ENCODE data around the gene SUPT6H.
A peak's percentile ranks its signal among the peaks of the same experiment; 100 is the strongest.
"Not testable (repeated sequence)": the region's sequence is repeated elsewhere in the genome, so short reads cannot be mapped to it uniquely, and the experiment has no call there.

The SUPT6H gene

DNA sequence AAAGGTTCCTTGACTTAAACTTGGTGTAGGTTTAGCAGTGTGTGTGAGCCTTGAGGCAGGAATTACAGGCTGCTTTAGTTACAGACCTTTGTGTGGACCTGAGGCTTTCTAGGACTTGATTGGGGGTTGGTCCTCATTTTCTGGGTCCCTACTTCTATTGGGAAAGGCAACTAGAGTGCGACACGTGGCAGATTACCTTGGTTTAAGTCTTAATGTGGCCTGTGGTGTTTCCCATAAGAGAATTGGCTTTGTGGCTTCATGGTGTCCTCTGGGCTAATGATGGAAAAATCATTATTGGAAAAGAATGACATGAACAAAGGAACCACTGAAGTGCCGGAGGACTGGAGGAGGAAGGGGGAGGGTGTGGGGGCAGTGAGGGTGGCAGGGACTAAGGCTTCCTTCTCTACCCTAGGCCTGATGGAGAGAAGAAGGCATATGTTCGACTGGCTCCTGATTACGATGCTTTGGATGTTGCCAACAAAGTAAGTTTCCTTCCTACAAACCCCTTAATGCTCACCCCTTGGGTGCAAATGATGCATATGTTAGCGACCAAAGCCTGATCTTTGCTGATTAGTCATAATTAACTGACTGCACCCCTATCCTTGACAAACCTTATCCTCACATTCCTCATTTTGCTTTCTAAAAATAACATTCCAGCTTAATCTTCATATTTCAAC lies 61.3 kb downstream of the SUPT6H start:
- ATAC-seq, result no peak
- TF ChIP-seq ISL1 (CRISPR knock-in tag; IDR thresholded peaks at IDR 0.05) (no peak), ZFP3 (CRISPR knock-in tag; IDR thresholded peaks at IDR 0.05) (no peak), POU6F1 (CRISPR knock-in tag; IDR thresholded peaks at IDR 0.05; ENCODE audit: borderline replicate concordance, low read depth) (no peak)
- TF ChIP-seq, protein P1, sequence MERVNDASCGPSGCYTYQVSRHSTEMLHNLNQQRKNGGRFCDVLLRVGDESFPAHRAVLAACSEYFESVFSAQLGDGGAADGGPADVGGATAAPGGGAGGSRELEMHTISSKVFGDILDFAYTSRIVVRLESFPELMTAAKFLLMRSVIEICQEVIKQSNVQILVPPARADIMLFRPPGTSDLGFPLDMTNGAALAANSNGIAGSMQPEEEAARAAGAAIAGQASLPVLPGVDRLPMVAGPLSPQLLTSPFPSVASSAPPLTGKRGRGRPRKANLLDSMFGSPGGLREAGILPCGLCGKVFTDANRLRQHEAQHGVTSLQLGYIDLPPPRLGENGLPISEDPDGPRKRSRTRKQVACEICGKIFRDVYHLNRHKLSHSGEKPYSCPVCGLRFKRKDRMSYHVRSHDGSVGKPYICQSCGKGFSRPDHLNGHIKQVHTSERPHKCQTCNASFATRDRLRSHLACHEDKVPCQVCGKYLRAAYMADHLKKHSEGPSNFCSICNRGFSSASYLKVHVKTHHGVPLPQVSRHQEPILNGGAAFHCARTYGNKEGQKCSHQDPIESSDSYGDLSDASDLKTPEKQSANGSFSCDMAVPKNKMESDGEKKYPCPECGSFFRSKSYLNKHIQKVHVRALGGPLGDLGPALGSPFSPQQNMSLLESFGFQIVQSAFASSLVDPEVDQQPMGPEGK (CRISPR knock-in tag; IDR thresholded peaks at IDR 0.05; ENCODE audit: borderline replicate concordance), result no peak

DNA sequence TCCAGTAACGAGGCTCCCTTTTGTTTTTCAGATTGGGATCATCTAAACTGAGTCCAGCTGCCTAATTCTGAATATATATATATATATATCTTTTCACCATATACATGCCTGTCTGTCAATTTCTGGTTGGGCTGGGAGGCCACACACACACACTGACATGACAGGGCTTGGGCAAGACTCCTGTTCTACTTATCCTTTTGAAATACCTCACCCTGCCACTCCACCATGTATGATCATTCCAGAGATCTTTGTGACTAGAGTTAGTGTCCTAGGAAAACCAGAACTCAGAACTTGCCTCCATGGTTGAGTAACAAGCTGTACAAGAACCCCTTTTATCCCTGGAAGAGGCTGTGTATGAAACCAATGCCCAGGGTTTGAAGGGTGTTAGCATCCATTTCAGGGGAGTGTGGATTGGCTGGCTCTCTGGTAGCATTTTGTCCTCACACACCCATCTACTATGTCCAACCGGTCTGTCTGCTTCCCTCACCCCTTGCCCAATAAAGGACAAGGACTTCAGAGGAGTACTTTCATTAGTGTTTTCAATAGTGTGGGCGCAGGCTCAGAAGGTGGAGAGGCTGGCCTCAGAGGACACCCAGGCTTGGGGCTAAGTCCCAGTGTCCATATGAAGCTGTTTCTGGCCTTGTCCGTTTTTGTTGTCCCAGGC lies 62.0 kb downstream of the SUPT6H start:
- ATAC-seq, result not testable (repeated sequence)

DNA sequence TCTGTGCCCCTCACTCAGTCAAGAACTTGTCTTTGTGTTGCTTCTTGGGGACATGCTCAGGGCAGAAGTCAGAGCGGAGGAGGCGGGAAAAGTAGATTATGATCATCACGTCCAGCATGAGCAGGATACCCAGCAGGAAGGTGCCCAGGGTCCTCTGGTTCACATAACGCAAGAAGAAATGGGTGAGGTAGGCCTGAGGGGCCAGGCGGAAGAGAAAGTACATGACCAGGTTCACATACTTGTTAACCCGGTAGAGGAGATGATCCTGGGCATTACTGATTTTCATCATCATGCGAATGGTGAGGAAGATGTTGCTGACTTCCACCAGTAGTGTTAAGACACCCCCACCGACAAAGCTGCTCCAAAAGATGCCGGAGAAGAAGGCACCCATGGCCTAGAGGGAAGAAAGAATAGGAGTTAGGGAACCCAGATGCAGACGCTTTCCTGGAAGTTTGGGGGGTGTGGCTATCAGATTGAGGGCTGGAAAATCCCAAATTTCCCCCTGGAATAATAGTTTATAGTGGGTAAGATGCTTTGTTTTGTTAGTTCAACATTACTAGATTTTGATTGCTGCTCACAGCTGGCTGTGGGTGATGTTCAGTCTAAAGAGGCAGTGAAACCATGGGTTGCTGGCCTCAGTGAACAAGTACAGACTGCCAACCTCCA lies 62.6 kb downstream of the SUPT6H start:
- no peak for TF ChIP-seq BACH2 (CRISPR knock-in tag; IDR thresholded peaks at IDR 0.05; ENCODE audit: borderline replicate concordance)
- no peak for TF ChIP-seq ZNF8 (CRISPR knock-in tag; IDR thresholded peaks at IDR 0.05)
- TF ChIP-seq ARNTL (CRISPR knock-in tag; IDR thresholded peaks at IDR 0.05; ENCODE audit: borderline replicate concordance, low read depth), result no peak
- TF ChIP-seq GLIS3 (CRISPR knock-in tag; IDR thresholded peaks at IDR 0.05), result no peak
- no peak for TF ChIP-seq SNAI2 (CRISPR knock-in tag; IDR thresholded peaks at IDR 0.05)
- ATAC-seq, result no peak

- ATAC-seq, result peak; percentile 1
- no peak for TF ChIP-seq CSRNP3 (CRISPR knock-in tag; IDR thresholded peaks at IDR 0.05)
- TF ChIP-seq CREB5 (CRISPR knock-in tag; IDR thresholded peaks at IDR 0.05; ENCODE audit: low read depth), result 0 out of 2 replicates have a peak, but pooled peaks have one; percentile 42
- TF ChIP-seq POU6F1 (CRISPR knock-in tag; IDR thresholded peaks at IDR 0.05; ENCODE audit: borderline replicate concordance, low read depth), result no peak
- no peak for TF ChIP-seq BACH2 (CRISPR knock-in tag; IDR thresholded peaks at IDR 0.05; ENCODE audit: borderline replicate concordance)
- TF ChIP-seq, protein P1 (CRISPR knock-in tag; IDR thresholded peaks at IDR 0.05; ENCODE audit: borderline replicate concordance), result 0 out of 2 replicates have a peak, but pooled peaks have one; percentile 10
Observed at GRCh38 chr17:28725166-28725659, 63.2 kb downstream of the SUPT6H start.
